Medulla oblongata (tissue), 1 donor: ENCODE data around the gene REN.

ENCODE experiments used
- DNase-seq: peaks from one replicate; pipeline ENCODE4 v3.0.0-alpha.2; 2015; ENCODE audit errors: extremely low spot score

The REN gene

DNA sequence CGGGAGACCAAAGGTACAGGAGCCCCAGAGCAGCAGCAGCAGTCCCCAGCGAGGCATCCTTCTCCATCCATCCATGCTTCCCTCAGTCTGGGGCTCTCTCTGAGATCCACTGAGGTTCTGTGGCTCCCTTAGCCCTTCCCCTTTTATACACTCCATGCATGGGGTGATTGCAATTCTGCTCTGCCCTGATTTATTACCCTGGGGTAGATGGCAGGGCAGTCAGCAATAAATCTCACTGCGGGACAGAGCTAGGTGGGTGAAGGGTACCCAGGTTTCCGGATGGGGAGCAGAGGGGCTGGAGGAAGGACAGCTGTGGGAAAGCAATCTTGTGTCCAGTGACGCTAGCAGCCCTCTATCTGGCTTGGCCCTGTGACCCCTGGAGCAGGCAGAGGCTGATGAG lies at the start of gene REN:
REN (minus strand) TSS at position 119 of the 400 bp plus-strand sequence; CDS start at position 75, 44 bp downstream.
- no peak for DNase-seq

DNA sequence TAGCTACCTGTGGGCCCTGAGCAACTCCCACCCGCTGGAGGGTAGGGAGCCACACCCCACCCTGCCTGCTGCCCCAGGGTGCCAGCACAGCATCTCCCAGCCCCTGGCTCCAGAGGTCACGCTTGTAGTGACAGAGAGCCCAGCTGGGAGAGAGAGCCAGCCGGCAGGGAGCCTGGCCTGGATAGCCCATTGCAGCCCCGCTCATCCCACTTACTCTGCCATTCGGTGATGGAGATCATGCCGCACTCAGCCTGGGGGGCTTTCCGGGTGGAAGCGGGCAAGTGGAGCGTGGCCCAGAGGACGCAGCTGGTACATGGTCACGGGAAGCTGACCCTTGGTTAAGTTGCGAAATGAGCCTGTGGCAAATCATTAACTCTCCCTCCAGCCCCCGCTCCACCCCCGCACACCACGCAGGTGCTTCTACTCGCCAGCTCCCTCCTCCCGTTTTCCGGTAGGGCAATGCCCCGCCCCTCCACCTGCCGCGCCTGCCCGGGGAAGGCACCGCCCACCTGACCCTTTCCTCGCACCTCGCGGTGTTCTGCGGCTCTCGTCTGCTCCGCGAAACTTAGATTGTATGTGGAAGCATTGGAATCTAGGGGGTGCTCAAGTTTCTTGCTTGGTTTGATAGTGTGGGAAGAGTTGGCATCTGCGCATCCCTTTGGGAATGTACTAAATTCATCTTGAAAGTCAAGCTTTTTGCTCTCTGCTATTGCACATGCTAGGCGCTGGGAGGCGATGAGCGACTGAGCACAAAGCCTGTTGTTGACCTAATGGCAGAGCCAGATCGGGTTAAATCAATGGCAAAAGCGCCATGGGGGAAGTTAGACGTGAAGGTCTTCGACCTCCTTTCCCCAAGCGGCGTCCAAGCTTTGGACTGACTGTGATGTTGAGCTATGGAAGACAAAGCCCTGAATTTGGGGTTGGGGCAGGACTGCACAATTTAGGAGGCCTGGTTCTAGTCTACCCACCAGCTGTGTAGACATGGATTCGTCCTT lies 47.8 kb upstream of the REN start, which contains the start of gene GOLT1A:
GOLT1A (minus strand) TSS at position 321 of the 995 bp plus-strand sequence; CDS start at position 239, 82 bp downstream.
- peak; percentile 85 for DNase-seq

DNA sequence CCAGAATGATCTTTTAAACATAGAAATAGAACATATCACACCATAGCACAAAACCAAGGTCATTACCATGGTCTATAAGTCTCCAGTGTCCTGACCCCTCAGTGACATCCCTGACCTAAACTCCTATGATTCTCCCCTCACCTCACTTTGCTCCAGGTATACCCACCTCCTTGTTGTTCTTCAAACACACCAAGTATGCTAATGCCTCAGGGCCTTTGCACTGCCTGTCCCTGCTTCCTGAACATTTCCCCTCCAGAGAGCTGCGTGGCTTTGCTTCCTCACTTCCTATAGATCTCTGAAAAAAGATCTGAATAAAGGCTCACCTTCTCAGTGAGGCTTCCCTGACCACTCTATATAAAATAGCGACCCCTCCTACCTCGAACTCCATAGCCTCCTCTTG lies 46.6 kb upstream of the REN start:
- no peak for DNase-seq

DNA sequence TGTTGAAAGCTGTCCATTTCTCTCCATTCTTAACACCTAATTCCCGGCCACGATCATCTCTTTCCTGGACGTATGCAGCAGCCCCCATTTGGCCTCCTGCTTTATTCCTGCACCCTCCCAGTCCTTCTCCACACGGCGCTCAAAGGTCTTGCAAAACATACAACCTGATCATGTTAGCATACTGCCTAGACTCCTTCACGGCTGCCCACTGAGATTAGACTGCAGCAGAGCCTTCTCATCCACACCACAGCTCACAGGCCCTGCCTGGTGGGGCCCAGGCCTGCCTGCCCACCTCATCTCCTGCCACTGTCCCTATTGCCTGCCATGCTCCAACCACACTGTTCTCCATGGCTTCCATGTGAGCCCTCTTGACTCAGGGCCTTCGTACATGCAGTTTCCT lies 44.9 kb upstream of the REN start:
- DNase-seq, result no peak

DNA sequence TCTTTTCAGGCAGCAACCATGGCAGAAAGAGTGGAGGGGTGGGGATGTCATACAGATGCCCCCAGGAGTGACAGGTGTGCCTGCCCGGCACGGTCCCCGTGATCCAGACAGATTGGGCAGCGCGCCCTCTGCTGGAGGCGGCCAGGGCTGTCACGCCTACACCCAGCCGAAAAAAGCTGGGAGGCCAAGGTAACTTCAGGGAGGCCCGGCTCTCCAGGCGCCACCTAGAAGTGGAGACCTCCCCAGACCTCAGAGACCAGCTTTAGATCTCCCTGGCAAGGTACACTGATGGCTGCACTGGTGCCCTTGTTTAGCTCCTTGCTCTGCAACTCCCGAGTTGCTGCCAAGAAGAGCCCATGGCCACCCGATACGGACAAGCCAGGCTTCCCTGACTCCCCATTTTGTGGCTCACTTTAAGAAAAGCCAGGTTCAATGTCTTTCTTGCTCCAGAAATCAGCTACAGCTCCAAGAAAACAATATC lies 41.0 kb upstream of the REN start:
- DNase-seq, result peak; percentile 61

DNA sequence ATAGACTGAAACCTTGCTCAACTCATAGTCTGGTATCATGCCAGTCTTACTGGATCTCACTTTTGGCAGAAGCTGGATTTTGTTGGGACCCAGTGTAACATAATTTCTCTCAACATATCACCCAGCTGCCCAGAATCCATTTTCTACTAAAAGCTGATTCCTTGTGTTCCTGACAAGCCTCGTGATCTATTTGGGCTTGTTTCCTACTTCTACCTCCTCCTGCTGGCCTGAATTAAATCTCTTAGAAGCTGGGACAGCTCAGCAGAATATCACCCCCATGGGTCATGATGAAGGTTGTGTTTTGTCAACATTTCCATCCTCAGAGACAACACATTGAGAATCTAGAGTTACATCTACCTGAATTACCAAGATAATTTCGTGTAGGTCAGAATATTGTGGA lies 40.0 kb upstream of the REN start:
- DNase-seq, result no peak

DNA sequence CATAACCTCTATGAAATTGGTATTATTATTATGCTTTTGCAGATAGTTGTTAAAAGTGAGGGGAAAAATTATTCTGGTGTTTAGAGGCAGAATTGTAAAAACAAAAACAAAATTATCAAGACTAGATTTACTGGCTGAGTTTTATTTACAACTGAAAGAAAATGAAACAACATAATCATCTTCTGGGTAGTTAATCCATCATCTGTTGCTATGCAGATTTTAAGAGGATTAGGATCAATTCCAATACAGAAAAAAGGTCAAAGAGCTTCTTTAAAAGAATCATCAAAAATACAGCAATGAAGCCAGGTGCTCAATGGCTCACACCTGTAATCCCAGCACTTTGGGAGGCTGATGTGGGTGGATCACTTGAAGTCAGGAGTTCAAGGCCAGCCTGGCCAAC lies 39.3 kb upstream of the REN start:
- DNase-seq, result no peak

DNA sequence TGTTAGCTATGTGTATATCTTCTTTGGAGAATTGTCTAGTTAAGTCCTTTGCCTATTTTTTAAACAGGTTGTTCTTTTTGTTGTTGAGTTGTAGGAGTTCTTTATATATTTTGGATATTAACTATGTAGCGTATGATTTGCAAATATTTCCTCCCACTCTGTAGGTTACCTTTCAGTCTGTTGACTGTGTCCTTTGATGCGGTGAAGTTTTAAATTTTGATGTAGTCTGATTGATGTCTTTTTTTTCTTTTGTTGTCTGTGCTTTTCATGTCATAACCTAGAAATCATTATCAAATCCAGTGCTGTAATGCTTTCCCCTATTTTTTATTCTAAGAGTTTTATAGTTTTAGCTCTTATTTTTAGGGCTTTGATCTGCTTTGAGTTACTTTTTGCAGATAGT lies 38.8 kb upstream of the REN start:
- DNase-seq, result no peak

DNA sequence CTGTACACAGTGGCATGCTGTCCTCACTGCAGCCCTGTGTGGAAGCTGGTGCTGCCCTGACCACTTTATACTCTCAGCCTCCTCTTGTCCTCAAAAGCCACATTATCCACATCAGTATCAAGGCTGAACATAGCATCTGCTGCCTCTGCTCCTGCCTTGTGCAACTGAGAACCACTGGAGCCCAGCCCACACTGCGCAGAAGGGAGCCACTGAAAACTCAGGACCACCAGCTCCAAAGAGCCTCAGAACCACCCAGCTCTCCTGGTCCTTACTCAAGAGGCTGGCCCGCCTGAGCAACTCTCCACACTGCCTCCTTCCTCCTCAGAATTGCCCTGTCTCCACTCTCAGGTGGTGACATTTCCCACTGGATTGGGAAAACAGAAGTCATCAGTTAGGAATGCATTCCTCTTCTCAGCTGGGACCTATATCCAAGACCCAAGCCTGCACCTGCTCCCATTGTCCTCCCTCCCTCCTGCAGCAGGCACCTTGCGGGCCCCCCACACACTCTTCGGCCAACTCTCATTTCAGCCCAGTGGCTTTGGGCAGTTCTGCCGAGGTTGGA lies 37.1 kb upstream of the REN start:
- DNase-seq, result no peak

DNA sequence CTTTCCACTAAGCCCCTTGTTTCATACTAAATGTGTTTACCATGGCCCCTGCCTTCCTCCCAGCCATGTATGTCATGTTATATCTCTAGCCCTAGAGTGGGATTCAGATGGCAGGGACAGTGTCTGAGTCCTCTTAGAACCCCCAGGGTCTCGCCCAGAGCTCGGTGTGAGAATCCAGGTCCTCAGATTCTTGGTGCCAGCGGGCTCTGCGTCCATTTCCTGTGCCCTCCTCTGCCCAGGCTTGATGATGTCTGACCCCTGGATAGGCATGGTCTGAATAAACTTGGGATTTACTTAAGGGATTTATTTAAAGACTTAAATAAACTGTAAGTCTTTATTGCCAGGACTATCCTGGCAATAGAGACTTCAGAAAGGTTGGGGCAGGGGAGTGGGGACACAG lies 36.3 kb upstream of the REN start:
- DNase-seq, result no peak

DNA sequence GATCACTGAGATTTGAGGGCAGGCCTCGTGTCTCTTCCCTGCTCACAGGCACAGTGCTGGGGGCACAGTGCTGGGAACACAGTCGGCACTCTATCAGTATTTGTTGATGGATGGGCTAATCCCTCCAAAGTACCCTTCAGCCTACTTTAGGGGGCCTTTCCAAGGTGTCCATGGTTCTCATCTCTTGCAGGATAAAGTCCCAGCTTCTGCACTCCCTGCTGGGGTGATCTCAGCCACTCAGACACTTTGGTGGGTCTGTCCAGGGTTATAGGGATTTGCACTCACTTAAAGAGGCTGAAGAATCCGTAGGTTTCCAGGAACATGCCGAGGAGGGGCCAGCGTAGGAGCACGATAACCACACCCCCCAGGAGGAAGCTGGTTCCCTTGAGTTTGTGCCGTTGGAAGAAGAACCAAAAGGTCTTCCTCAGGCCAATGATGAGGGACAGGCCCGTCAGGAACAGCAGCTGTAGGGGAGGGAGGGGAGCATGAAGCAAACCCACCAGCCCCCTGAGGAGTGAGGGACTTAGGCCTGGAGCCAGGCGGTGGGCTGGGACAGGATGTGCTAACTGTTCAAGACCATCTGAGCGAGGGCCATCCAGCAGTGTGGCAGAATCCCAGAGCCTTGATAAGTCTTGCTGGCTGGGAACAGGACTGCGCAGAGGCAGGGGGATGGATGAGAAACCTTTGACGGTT lies 35.4 kb upstream of the REN start:
- DNase-seq, result no peak

DNA sequence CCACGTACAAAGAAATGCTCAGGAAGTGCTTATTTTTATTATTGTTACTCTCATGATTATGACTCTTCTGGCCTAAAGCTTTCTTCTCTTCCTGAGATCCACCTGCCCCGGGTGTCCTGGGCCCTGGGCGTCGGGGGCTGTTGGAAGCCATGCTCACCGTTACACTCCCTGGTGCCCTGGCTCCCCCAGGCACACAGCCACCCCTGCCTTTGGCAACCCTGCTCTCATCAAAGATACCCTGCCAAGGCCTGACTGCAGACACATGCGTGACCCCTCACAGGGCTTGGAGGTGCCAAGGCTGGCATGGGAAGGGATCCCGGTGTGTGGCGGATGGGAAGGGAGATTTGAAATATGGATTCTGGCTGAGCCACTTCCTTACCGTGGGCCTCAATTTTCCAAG lies 33.4 kb upstream of the REN start:
- DNase-seq, result no peak

DNA sequence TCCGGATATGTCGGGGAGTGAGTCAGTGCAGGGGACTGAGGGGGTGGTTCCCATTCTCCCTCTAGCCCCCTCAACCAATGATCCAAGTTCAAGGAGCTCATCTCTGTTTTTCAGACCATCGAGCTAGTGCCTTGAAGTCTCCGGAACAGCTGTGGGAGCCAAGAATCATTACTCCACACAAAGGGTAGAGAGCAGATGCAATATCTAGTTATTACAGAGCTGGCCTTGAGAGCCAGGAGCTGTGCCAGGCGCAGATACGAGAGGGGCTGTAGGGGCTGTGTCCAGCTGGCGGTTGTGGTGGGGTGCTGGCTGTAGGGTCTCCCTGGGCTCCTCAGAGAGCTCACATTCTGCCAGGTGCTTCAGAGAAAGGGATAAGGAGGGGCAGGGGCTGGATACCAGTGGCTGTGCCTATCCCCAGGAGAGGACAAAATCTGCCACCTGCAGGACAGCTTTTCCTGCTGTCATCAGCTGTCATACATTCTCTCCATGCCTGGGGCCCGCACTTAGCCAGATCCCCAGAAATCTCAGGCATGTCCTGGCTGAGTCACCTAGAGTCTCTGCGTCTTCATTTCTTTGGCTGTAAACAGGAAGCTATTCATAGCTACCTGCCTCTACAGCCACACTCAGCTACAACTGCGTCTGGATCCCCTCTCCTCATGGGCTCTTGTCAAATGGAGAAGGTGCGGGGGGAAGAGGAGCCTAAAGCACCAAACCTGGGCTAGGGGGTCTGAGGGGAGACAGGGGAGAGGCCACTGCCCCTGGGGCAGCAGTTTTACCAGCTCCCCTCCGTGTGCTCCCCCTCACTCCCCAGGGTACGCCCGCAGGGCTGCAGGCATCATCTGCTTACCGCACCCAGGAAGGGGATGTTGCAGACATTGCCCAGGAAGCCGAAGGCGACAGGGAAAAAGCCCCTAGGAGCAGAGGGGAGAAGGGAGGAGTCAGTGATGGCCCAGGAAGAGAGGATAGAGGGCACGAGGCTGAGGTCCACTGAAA lies 32.5 kb upstream of the REN start:
- DNase-seq, result no peak

DNA sequence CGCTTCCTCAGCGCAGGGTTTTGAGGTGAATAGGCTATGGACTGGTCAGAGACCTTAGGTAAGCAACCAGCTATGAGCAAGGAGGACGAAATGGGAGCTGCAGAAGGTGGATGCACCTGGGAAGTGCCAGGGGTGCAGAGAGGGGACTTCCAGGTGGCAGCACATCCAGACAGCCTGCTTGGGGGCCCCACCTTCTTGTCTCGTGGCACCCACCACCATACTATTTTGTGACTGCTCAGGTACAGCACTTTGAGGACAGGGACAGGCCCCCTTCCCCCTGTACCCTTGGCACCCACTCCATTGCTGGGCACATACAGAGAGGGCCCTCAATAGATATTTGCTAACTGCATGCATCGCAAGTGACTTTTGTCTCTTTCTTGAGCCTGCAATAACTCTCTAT lies 30.9 kb upstream of the REN start:
- DNase-seq, result no peak

DNA sequence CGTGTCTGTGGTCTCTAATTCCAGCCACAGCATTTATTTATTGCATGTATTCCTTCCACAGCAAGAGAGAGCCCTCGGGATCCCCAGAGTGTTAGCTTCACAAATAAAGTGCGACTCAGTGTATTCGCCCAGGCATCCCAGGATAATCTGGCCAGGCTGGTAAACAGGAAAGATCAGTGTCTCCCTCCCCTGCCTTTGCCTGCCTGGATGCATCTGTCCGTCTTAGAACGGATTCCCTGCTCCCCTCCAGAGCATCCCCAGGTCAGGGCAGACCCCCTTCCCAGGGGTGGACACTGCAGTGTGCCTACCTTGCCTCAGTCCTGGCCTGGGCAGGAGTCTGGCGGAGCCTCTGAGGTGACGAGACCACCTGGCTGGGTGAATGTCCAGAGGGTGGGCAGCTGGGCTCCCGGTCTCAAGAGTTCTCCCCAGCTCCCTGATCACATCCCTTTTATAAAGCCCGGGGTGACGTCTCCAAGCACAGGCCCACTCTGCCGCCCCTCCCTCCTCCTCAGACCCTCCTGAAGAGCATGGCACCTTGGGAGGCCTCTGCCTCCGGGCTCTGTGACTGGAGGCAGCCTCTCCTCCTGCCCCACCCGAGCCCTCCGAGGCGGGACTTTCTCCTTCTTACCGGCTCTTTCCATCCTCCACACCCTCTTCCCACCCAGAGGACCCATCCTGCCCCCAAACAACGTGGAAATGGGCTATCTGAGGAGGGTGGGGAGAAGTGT lies 30.1 kb upstream of the REN start, which contains the start of gene KISS1:
KISS1 (minus strand) TSS at position 424 of the 728 bp plus-strand sequence. CDS start 3,615 bp downstream, outside the sequence.
- DNase-seq, result no peak

DNA sequence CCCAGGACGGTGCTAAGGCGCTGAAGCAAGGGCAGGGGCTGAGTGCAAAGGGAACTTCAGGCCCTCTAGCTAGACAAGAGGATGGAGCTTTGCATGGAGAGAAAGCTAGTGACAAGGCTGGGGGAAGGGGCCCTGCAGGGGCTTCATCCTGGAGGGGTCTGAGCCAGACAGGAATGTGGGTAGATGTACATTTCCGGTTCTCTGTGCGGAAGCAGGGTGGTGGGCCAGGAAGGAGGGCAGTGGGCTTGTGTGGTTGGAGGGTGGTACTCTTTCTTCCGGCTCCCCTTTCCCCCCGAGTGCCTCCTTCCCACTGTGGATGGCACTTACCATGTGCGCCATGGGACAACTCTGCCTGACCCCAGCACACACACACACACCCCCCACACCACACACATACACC lies 28.6 kb upstream of the REN start:
- DNase-seq, result no peak

DNA sequence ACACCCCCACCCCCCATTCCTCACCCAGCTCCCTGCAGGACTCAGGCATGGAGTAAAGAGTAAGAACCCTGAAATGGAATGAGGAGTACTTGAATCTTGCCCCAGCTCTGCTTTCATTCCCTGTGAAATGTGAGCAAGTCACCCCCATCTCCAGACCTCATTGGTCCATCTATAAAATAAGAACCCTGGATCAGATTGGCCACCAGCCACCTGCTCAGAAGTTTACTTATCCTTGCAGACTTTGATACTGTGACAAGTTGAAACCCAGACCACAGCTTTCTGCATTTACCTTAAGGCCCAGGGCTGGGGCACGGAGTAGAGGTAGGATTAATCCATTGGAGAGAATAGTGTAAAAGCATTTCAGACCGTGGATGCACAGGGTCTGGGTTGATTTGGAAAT lies 27.9 kb upstream of the REN start:
- DNase-seq, result no peak

DNA sequence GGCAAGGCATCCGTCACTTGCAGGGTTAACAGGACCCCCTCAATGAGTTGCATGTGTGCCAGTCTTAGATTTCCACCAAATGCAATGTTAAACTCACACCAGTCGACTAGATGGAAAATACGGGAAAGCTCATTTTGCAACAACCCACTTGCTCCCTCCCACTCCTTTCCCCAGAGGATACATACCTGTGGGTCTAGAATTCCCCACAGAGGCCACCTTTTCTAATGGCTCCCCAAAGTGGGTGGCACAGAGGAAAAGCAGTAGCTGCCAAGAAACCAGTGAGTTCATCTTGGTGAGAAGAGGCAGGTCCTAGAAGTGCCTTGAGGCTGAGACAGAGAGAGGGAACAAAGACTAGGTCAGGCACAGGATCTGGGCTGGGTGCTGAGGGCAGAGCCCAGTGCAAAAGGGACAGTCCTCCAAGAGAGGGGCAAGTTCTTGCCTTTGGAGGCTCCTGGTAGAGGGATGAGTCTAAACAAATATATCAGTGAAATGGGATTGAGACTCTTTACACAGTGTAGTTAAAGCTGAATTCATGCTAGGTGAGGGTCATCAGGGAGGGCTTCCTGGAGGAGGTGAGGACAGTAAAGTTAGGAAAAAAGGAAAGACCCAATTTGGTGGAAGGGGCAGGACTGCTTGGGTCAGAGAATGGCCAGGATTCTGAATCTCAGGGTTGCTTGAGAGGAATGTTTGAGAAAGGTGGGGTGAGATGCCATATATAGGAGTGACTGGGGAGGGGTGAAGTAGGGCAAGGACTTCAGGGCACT lies 26.6 kb upstream of the REN start:
- no peak for DNase-seq

DNA sequence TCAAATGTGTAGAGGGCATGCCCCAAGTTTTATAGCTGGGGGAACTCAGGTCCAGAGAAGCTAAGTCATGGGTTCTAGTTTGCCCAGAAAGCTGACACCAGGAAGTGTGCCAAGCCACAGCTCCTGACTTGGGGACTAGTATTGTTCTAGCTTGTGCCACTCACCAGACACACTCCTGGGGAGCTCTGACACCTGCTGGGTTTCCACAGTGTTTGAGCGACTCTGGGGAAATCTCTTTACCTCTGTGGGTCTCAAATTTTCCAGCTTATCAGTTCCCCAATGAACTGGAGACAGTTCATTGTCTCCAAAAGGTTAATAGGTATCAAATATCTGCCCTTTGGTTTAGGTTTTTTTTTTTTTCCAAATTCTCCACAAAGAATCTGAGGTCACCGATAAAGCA lies 25.9 kb upstream of the REN start:
- no peak for DNase-seq

DNA sequence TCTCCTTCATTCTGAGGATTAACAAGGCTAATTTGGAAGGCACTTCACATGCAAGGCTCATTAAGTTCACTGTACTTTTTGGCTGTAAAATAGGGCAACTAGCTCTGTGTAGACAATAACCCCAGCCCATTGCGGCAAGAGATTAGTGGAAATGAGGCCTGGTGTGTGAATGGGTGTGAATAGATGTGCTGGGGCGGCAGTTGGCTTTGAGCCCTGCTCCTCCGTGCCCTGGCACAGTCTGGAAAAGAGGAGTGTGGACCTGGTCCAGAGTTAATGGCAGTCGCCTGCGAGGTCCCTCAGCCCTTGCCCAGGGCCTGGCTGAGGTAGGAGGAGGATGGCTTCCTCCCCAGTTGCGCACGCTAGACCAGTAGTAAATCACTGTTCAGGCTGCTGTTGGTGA lies 25.3 kb upstream of the REN start:
- DNase-seq, result peak; percentile 52
